ENCODE data around the gene EIF4ENIF1.

DNA sequence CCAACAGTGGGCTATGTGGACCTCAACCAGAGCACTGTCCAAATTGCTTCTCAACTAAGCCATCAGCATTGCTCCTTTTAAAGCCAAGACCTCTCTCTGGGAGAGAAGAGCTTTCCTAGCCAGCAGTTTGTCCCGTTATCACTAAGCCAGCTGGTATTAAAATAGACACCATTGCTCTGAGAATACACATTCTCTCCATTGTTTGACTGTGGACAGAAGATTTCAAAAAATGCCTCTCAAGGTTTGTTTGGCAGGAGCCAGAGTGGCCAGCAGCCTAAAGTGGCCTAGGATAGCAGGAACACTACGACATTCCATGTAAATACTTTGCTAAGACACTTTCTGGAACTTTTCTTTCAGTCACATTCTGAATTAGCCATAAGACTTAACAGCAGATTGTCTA is 41.3 kb downstream of the EIF4ENIF1 start:
- TF ChIP-seq, protein P1, sequence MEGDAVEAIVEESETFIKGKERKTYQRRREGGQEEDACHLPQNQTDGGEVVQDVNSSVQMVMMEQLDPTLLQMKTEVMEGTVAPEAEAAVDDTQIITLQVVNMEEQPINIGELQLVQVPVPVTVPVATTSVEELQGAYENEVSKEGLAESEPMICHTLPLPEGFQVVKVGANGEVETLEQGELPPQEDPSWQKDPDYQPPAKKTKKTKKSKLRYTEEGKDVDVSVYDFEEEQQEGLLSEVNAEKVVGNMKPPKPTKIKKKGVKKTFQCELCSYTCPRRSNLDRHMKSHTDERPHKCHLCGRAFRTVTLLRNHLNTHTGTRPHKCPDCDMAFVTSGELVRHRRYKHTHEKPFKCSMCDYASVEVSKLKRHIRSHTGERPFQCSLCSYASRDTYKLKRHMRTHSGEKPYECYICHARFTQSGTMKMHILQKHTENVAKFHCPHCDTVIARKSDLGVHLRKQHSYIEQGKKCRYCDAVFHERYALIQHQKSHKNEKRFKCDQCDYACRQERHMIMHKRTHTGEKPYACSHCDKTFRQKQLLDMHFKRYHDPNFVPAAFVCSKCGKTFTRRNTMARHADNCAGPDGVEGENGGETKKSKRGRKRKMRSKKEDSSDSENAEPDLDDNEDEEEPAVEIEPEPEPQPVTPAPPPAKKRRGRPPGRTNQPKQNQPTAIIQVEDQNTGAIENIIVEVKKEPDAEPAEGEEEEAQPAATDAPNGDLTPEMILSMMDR (IDR thresholded peaks at IDR 0.05 in 2 of 3, conservative IDR thresholded peaks at IDR 0.05 in 1 of 3; ENCODE audit: insufficient read depth in 2 of 3, low read depth in 1 of 3, low read length in 3 of 3): no peak
- TF ChIP-seq MAX (CRISPR knock-in tag; IDR thresholded peaks at IDR 0.05) (no peak), ZNF778 (CRISPR knock-in tag; IDR thresholded peaks at IDR 0.05) (no peak), HNRNPH1 (optimal IDR thresholded peaks at IDR 0.05; ENCODE audit: low read depth, low read length) (no peak)
